GM23338 (cell line): ENCODE measurements around the gene SERAC1. TPM values are rescaled to one million over a fixed set of nuclear protein-coding genes. Genes with fewer than 3 reads are reported as not detected.

ENCODE experiments used
- ATAC-seq: fragments of 200-7000 bp; cut with Tn5 transposase; 3 replicates; pipeline ENCODE4 v1.9.1; 2020
- DNase-seq: peaks from one replicate; pipeline ENCODE4 v3.0.0-alpha.2; 2015; ENCODE audit warnings: low spot score
- H2AFZ ChIP-seq: fragments of 200-600 bp; sonication (generic); 2 replicates; pipeline ENCODE4 v1.8.0; 2016; ENCODE audit warnings: antibody characterized with exemption, mild to moderate bottlenecking, moderate library complexity
- H3F3A ChIP-seq: fragments of 200-600 bp; sonication (generic); replicated peaks from 2 replicates; pipeline ENCODE4 v1.8.0; 2017; ENCODE audit warnings: antibody characterized with exemption, mixed run types, low read depth
- H3K27ac ChIP-seq: fragments of 200-600 bp; sonication (generic); 2 replicates; pipeline ENCODE4 v1.6.1; 2016; ENCODE audit warnings: low read depth
- H3K27me3 ChIP-seq: fragments of 200-600 bp; sonication (generic); 2 replicates; pipeline ENCODE4 v1.8.0; 2016; ENCODE audit warnings: mild to moderate bottlenecking, mixed run types, moderate library complexity; ENCODE audit not compliant: insufficient read depth
- H3K36me3 ChIP-seq: fragments of 200-600 bp; sonication (generic); 2 replicates; pipeline ENCODE4 v1.8.0; 2016; ENCODE audit warnings: mild to moderate bottlenecking; ENCODE audit not compliant: insufficient read depth
- H3K4me1 ChIP-seq: fragments of 200-600 bp; sonication (generic); 2 replicates; pipeline ENCODE4 v1.8.0; 2016; ENCODE audit warnings: mild to moderate bottlenecking, moderate library complexity; ENCODE audit not compliant: insufficient read depth
- H3K4me2 ChIP-seq: fragments of 200-600 bp; sonication (generic); 2 replicates; pipeline ENCODE4 v1.7.1; 2017; ENCODE audit warnings: mixed run types
- H3K4me3 ChIP-seq: fragments of 200-600 bp; sonication (generic); 2 replicates; pipeline ENCODE4 v1.6.1; 2016; ENCODE audit warnings: mixed run types
- H3K79me2 ChIP-seq: fragments of 200-600 bp; sonication (generic); replicated peaks from 2 replicates; pipeline ENCODE4 v1.8.0; 2017; ENCODE audit warnings: mild to moderate bottlenecking; ENCODE audit not compliant: insufficient read depth
- H3K9me2 ChIP-seq: fragments of 200-600 bp; sonication (generic); 2 replicates; pipeline ENCODE4 v1.8.0; 2017; ENCODE audit not compliant: insufficient read depth
- H4K20me1 ChIP-seq: fragments of 200-600 bp; sonication (generic); replicated peaks from 2 replicates; pipeline ENCODE4 v1.8.0; 2017; ENCODE audit warnings: mild to moderate bottlenecking; ENCODE audit not compliant: insufficient read depth
- H3K27ac Mint-ChIP-seq: 2 replicates; pipeline ENCODE4 v1.8.0; 2020; ENCODE audit warnings: inconsistent platforms, mild to moderate bottlenecking, moderate library complexity, mixed read lengths
- H3K27me3 Mint-ChIP-seq: 3 replicates; pipeline ENCODE4 v1.8.0; 2022; ENCODE audit warnings: low read depth, mild to moderate bottlenecking, moderate library complexity, mixed read lengths, inconsistent platforms; ENCODE audit not compliant: insufficient read depth, poor library complexity
- H3K36me3 Mint-ChIP-seq: 3 replicates; pipeline ENCODE4 v1.8.0; 2021; ENCODE audit warnings: low read depth, mild to moderate bottlenecking, inconsistent platforms, moderate library complexity, mixed read lengths
- H3K4me1 Mint-ChIP-seq: 3 replicates; pipeline ENCODE4 v1.8.0; 2020; ENCODE audit warnings: mild to moderate bottlenecking, inconsistent platforms, mixed read lengths
- H3K4me3 Mint-ChIP-seq: 3 replicates; pipeline ENCODE4 v1.8.0; 2021; ENCODE audit warnings: moderate library complexity, mild to moderate bottlenecking, inconsistent platforms, mixed read lengths
- H3K9me3 Mint-ChIP-seq: 3 replicates; pipeline ENCODE4 v1.8.0; 2020; ENCODE audit warnings: moderate library complexity, mild to moderate bottlenecking, inconsistent platforms, mixed read lengths
- EZH2 ChIP-seq: fragments of 200-600 bp; sonication (generic); IDR thresholded peaks from one replicate; pipeline ENCODE4 v1.8.0; 2017; ENCODE audit warnings: antibody characterized with exemption, mild to moderate bottlenecking, low read depth; ENCODE audit not compliant: unreplicated experiment
- JUNB ChIP-seq: IDR thresholded peaks from one replicate; pipeline ENCODE4 v1.6.1; 2016; ENCODE audit warnings: antibody characterized with exemption; ENCODE audit not compliant: unreplicated experiment
- POLR2AphosphoS5 ChIP-seq: IDR thresholded peaks from 2 replicates; pipeline ENCODE4 v1.6.1; 2016; ENCODE audit warnings: antibody characterized with exemption, low read depth
- polyA plus RNA-seq: library from polyadenylated mRNA; unstranded; fragments of >200 nt; fragmentation: Nextera tagmentation; extraction: Ambion mirVana; gene quantifications from 2 replicates; pipeline ENCODE4 v1.2.1, GENCODE V29; 2016
- total RNA-seq: library from RNA; depleted of rRNA; stranded (reverse); fragments of >200 nt; shearing (Covaris generic); gene quantifications from 2 replicates; pipeline ENCODE4 v1.2.3, GENCODE V29; 2014
- TF ChIP-seq, protein P1 (sequence below), 2 experiments: fragments of 200-600 bp in 1 of 2; sonication (generic) in 1 of 2; conservative IDR thresholded peaks; 2 replicates each; pipeline versions ENCODE4 v1.5.1 to v1.6.1; 2016 to 2017; ENCODE audit warnings: antibody characterized with exemption in 2 of 2, low read depth in 2 of 2, mild to moderate bottlenecking in 2 of 2, moderate library complexity in 1 of 2
- TF ChIP-seq, protein P2 (sequence below): IDR thresholded peaks from 2 replicates; pipeline ENCODE4 v1.6.1; 2016; ENCODE audit warnings: antibody characterized with exemption
- TF ChIP-seq, protein P3 (sequence below): IDR thresholded peaks from one replicate; pipeline ENCODE4 v1.6.1; 2018; ENCODE audit warnings: antibody characterized with exemption; ENCODE audit not compliant: unreplicated experiment

SERAC1 gene
- total and polyA plus RNA-seq, 2 experiments from 2014 or later: 5.1 to 8.4 TPM

DNA sequence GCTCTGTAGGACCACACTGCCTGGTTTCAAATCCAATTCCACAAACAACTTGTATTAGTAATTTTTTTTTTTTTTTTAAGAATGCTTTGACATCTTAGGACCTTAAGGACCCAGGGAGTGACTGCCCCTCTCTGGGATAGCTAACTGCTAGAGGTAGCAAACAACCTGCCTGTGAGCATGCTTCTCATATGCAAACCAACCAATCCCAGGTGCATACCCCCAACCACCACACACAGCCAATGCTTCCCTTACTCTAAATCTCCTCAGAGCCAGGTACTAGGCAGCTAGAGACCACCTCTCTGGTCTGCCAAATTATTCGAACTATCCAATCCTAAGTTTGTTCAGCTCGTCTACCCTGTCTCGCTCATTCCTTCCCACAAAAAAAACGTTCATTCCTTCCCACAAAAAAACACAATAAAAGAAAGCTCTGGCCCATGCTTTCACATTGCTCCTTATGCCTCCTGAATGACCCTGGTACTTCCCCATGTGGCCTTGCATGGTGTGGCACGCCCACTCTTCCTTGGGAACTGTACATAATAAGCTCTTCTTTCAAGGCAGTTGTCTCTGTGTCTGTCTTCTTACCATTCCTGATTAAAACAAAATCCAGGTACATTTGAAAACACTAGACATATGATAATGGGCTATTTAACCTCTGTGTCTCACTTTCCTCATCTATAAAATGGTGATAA lies 6.4 kb downstream of the SERAC1 start (continued):
- TF ChIP-seq, protein P1, sequence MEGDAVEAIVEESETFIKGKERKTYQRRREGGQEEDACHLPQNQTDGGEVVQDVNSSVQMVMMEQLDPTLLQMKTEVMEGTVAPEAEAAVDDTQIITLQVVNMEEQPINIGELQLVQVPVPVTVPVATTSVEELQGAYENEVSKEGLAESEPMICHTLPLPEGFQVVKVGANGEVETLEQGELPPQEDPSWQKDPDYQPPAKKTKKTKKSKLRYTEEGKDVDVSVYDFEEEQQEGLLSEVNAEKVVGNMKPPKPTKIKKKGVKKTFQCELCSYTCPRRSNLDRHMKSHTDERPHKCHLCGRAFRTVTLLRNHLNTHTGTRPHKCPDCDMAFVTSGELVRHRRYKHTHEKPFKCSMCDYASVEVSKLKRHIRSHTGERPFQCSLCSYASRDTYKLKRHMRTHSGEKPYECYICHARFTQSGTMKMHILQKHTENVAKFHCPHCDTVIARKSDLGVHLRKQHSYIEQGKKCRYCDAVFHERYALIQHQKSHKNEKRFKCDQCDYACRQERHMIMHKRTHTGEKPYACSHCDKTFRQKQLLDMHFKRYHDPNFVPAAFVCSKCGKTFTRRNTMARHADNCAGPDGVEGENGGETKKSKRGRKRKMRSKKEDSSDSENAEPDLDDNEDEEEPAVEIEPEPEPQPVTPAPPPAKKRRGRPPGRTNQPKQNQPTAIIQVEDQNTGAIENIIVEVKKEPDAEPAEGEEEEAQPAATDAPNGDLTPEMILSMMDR (conservative IDR thresholded peaks at IDR 0.05; ENCODE audit: low read depth in 2 of 2): no peak; a peak in 1 of 4 replicates
- TF ChIP-seq, protein P2, sequence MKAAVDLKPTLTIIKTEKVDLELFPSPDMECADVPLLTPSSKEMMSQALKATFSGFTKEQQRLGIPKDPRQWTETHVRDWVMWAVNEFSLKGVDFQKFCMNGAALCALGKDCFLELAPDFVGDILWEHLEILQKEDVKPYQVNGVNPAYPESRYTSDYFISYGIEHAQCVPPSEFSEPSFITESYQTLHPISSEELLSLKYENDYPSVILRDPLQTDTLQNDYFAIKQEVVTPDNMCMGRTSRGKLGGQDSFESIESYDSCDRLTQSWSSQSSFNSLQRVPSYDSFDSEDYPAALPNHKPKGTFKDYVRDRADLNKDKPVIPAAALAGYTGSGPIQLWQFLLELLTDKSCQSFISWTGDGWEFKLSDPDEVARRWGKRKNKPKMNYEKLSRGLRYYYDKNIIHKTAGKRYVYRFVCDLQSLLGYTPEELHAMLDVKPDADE: no peak
- TF ChIP-seq, protein P3, sequence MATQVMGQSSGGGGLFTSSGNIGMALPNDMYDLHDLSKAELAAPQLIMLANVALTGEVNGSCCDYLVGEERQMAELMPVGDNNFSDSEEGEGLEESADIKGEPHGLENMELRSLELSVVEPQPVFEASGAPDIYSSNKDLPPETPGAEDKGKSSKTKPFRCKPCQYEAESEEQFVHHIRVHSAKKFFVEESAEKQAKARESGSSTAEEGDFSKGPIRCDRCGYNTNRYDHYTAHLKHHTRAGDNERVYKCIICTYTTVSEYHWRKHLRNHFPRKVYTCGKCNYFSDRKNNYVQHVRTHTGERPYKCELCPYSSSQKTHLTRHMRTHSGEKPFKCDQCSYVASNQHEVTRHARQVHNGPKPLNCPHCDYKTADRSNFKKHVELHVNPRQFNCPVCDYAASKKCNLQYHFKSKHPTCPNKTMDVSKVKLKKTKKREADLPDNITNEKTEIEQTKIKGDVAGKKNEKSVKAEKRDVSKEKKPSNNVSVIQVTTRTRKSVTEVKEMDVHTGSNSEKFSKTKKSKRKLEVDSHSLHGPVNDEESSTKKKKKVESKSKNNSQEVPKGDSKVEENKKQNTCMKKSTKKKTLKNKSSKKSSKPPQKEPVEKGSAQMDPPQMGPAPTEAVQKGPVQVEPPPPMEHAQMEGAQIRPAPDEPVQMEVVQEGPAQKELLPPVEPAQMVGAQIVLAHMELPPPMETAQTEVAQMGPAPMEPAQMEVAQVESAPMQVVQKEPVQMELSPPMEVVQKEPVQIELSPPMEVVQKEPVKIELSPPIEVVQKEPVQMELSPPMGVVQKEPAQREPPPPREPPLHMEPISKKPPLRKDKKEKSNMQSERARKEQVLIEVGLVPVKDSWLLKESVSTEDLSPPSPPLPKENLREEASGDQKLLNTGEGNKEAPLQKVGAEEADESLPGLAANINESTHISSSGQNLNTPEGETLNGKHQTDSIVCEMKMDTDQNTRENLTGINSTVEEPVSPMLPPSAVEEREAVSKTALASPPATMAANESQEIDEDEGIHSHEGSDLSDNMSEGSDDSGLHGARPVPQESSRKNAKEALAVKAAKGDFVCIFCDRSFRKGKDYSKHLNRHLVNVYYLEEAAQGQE: no peak
- TF ChIP-seq POLR2AphosphoS5: no peak
- TF ChIP-seq JUNB: no peak

DNA sequence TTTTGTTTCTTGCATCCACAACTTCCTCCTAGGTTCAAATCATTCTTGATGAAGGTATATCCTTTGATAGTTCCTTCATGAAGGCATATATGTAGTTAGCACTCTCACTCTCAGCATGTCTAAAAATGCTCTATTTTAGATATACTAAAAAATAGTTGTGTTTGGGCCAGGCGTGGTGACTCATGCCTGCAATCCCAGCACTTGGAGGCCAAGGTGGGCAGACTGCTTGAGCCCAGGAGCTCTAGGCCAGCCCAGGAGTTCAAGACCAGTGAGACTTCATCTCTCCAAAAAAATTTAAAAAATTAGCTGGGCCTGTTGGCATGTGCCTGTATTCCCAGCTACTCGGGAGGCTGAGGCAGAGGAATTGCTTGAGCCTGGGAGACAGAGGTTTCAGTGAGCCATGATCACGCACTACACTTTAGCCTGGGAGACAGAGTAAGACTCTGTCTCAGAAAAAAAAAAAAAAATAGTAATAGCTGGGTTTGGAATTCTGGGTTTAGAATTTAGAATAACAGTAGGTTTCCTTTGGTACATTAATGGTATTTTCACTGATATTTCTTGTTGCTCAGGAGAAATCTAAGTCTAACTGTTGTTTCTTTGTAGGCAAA lies 7.0 kb downstream of the SERAC1 start:
- Histone ChIP-seq H4K20me1 (no peaks in the 10 kb centered on the region; the same call in 1 of the 2 replicates), H3K27ac (no peak overlapping the region), H3K4me3 (no peak overlapping the region), H3K27me3 (peaks cover 4% of the 10 kb centered on the region), H3K9me2 (no peaks in the 10 kb centered on the region), H2AFZ (no peak overlapping the region), H3K4me2 (peak overlapping the region; percentile 10; the same call in 1 of the 2 replicates), H3F3A (no peaks in the 10 kb centered on the region), H3K36me3 (no peaks in the 10 kb centered on the region), H3K4me1 (peaks cover 16% of the 10 kb centered on the region; the same call in 1 of the 2 replicates), H3K79me2 (no peaks in the 10 kb centered on the region)
- DNase-seq: no peak
- Mint-ChIP-seq H3K4me3 (no peak overlapping the region), H3K36me3 (no peaks in the 10 kb centered on the region), H3K27ac (no peak overlapping the region), H3K27me3 (no peaks in the 10 kb centered on the region), H3K9me3 (no peaks in the 10 kb centered on the region), H3K4me1 (peaks cover 22% of the 10 kb centered on the region)
- no peak for TF ChIP-seq EZH2
- peak; percentile 22; the same call in 2 of the 3 replicates for ATAC-seq
